Mesothelial cell of epicardium (in vitro differentiated cells): ENCODE data around the gene PFKP. TPM values are rescaled to one million over a fixed set of nuclear protein-coding genes. Genes with fewer than 3 reads are reported as not detected.
"Not testable (repeated sequence)": the region's sequence is repeated elsewhere in the genome, so short reads cannot be mapped to it uniquely, and the experiment has no call there.

Experiments used
- DNase-seq, 2 experiments: peaks; one replicate each; pipeline ENCODE4 v3.0.0; 2021; ENCODE audit warnings: low spot score in 2 of 2; ENCODE audit not compliant: unreplicated experiment in 2 of 2
- H3K27ac Mint-ChIP-seq: 2 replicates; pipeline ENCODE4 v1.8.0; 2021; ENCODE audit warnings: mixed read lengths
- H3K27me3 Mint-ChIP-seq: 2 replicates; pipeline ENCODE4 v1.8.0; 2021; ENCODE audit warnings: low read depth, mixed read lengths
- H3K36me3 Mint-ChIP-seq: 2 replicates; pipeline ENCODE4 v1.8.0; 2021; ENCODE audit warnings: mixed read lengths
- H3K4me1 Mint-ChIP-seq: 2 replicates; pipeline ENCODE4 v1.8.0; 2021; ENCODE audit warnings: mixed read lengths
- H3K4me3 Mint-ChIP-seq: 2 replicates; pipeline ENCODE4 v1.8.0; 2021; ENCODE audit warnings: mild to moderate bottlenecking, moderate library complexity, mixed read lengths
- H3K9me3 Mint-ChIP-seq: 2 replicates; pipeline ENCODE4 v1.8.0; 2021; ENCODE audit warnings: mixed read lengths
- CTCF ChIP-seq: fragments of 200-600 bp; sonication (generic); IDR thresholded peaks from one replicate; pipeline ENCODE4 v1.5.0; 2021; ENCODE audit warnings: antibody characterized with exemption; ENCODE audit not compliant: unreplicated experiment
- total RNA-seq: library from RNA; stranded (reverse); gene quantifications from 3 replicates; pipeline ENCODE4 v1.2.1, GENCODE V29; 2021

The PFKP gene
- total RNA-seq, 1 donor from 2014 or later: 35.3 TPM

DNA sequence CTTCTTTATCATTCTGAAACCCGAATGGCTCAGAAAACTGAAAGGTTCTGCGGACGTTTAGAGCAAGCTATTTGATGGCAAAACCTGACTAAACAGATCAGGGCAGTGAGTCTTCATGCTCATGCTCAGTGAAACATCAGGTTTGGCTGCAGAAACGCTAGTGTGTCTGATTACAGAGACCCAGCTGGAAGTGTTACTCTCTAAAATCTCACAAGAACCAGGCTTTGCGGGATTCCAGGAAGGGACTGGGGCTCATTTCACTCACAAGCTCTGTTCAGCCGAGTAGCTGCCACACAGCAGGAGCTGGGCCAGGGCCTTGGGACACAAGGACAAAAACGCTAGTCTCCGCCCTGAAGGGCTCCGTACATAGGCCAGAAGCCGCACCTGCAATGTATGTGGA is 102.3 kb downstream of the PFKP start:
- no peak for DNase-seq
- Mint-ChIP-seq H3K27ac (no peak overlapping the region), H3K4me1 (peaks cover 25% of the 10 kb centered on the region), H3K27me3 (no peaks in the 10 kb centered on the region), H3K4me3 (no peak overlapping the region), H3K9me3 (no peaks in the 10 kb centered on the region), H3K36me3 (peaks cover 22% of the 10 kb centered on the region)
- no peak for TF ChIP-seq CTCF

DNA sequence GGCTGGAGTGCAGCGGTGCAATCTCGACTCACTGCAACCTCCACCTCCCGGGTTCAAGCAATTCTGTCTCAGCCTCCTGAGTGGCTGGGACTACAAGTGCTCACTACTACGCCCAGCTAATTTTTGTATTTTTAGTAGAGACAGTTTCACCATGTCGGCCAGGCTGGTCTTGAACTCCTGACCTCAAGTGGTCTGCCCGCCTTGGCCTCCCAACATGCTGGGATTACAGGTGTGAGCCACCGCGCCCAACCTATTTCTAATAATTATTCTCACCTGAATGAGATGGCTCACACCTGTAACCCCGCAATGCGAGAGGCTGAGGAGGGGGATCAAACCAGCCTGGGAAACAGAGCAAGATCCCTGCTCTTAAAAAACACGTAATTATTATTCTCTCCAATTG is 104.1 kb downstream of the PFKP start:
- not testable (repeated sequence) for DNase-seq, H3K27ac Mint-ChIP-seq, H3K27me3 Mint-ChIP-seq, H3K9me3 Mint-ChIP-seq
- Mint-ChIP-seq H3K36me3 (peaks cover 16% of the 10 kb centered on the region), H3K4me1 (peaks cover 11% of the 10 kb centered on the region), H3K4me3 (peak overlapping the region; percentile 85)

DNA sequence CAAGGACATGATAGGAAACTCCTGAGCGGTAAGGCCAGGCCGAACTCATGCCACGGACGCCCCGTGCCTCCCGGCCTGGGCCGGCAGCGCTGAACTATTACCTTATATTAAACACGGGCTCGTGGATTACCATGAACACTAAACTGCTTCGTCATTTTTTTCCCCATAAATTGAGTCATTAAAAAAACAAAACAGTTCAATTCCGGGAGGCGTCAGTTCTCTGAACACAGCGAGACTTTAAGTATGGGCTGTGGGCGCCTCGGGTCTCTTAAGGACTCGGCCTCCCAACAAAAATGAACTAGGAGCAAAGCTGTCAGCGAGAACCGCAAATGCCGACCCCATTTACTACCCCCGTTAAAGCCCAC is 104.7 kb downstream of the PFKP start:
- H3K9me3 Mint-ChIP-seq: no peaks in the 10 kb centered on the region
- peak overlapping the region; percentile 85 for H3K4me3 Mint-ChIP-seq

DNA sequence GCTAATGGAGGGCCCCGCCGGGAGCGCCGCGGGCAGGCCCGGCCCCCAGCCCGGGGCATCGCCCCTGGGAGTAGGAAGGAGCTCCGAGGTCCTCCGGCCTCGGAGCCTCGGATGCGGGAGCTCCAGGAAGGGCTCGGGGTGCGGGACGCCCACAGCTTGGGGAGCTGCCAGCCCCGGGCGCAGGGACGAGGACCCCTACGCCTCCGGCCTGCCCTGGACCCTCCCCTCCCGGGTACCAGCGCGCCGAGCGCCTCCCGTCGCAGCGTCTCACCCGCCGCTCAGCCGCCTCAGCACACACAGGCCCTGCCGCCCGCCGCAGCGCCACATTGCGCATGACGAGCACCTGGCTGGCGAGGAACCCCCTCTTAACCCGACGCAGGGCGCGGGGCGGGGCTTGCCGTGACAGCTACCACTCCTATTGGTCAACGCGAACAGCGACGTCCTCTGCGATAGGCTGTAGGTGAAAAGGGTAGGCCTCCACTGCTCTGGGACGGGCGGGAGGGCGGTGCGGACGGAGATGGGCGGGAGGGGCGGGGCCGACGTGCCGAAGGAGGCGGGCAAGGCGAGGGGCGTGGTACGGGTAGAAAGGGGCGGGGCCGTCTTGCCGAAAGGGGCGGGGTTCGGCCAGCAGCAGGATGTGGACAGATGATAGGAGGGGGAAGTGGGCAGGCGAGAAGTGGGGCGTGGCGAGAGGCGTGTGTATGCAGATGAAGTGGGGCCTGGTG is 105.3 kb downstream of the PFKP start, which contains the start of gene PITRM1:
Gene PITRM1, minus strand, starts transcription at position 337 of the 725 bp plus-strand sequence. Its CDS starts 10 bp downstream, at position 327.
- peak; percentile 97 to 99 for DNase-seq
- no peak for TF ChIP-seq CTCF
- peaks cover 1% of the 10 kb centered on the region for H3K9me3 Mint-ChIP-seq
- H3K36me3 Mint-ChIP-seq: peaks cover 12% of the 10 kb centered on the region
- no peaks in the 10 kb centered on the region for H3K27me3 Mint-ChIP-seq
- peak within 1 kb of the TSS; percentile 91 for H3K27ac Mint-ChIP-seq
- H3K4me3 Mint-ChIP-seq: peak within 1 kb of the TSS; percentile 85
- H3K4me1 Mint-ChIP-seq: peaks cover 10% of the 10 kb centered on the region

More for the DNA sequence above, 104.7 kb downstream of the PFKP start:
- DNase-seq: peak in 1 of 2 experiments; percentile 43
- H3K36me3 Mint-ChIP-seq: peaks cover 14% of the 10 kb centered on the region
- peaks cover 10% of the 10 kb centered on the region for H3K4me1 Mint-ChIP-seq
- H3K27ac Mint-ChIP-seq: peak overlapping the region; percentile 91
- H3K27me3 Mint-ChIP-seq: no peaks in the 10 kb centered on the region
- TF ChIP-seq CTCF: no peak

- Mint-ChIP-seq H3K27me3 (no peaks in the 10 kb centered on the region), H3K4me3 (peak overlapping the region; percentile 85), H3K27ac (peak overlapping the region; percentile 78), H3K36me3 (peaks cover 7% of the 10 kb centered on the region), H3K4me1 (peaks cover 10% of the 10 kb centered on the region), H3K9me3 (peaks cover 6% of the 10 kb centered on the region)
- peak in 1 of 2 experiments; percentile 97 for DNase-seq
- no peak for TF ChIP-seq CTCF
Measured at GRCh38 chr10:3173171-3173878, 106.0 kb downstream of the PFKP start.

DNA sequence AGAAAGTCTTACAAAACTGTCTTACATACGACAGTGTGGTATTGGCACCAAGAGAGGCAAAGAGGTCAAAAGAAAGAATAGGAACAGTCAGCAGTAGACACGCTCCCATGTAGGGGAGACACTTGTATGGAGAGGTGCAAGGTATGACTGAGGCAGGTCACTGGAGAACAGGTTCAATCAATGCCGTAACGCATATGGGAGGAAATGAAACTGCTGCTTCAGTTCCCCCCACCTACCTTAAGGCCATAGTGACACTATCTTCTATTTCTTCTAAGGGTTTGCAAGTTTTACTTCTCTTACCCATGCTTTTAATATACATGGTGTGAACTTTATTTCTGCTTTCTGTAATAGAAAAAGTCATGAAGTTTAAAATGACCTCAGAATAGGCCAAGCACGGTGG is 110.7 kb downstream of the PFKP start:
- Mint-ChIP-seq H3K4me1 (peaks cover under 1% of the 10 kb centered on the region), H3K4me3 (no peak overlapping the region), H3K9me3 (peaks cover 6% of the 10 kb centered on the region), H3K27ac (no peak overlapping the region), H3K27me3 (peaks cover 5% of the 10 kb centered on the region), H3K36me3 (no peaks in the 10 kb centered on the region)
- no peak for TF ChIP-seq CTCF
- DNase-seq: no peak
